B cell (primary cell): ENCODE measurements around the gene STARD3NL. TPM values are rescaled to one million over a fixed set of nuclear protein-coding genes. Genes with fewer than 3 reads are reported as not detected.
"Not testable (repeated sequence)": the region's sequence is repeated elsewhere in the genome, so short reads cannot be mapped to it uniquely, and the experiment has no call there.

Experiments
- ATAC-seq: fragments of 200-7000 bp; cut with Tn5 transposase; one replicate; pipeline ENCODE4 v1.10.0; 2021; ENCODE audit warnings: low read depth, mild to moderate bottlenecking, moderate number of reproducible peaks, moderate library complexity
- CTCF ChIA-PET: fragments of 350-600 bp; sonication (Branson Sonifier 250); formaldehyde crosslinking; loops from one replicate; lab custom pipeline; 2021; ENCODE audit warnings: antibody characterized with exemption, inconsistent platforms; lab: Charles Lee
- POLR2A ChIA-PET: fragments of 350-600 bp; sonication (Branson Sonifier 250); formaldehyde crosslinking; loops from one replicate; lab custom pipeline; 2021; ENCODE audit warnings: antibody characterized with exemption; lab: Charles Lee
- DNase-seq: peaks from one replicate; pipeline ENCODE4 v3.0.0; 2013
- H2AFZ ChIP-seq: 2 replicates; pipeline ENCODE4 v1.6.1; 2012; ENCODE audit warnings: mild to moderate bottlenecking, low read depth, low read length; ENCODE audit not compliant: insufficient read depth, poor library complexity, severe bottlenecking
- H3K27ac ChIP-seq, 2 donors: 1 replicate in 1 of 2; 2 replicates in 1 of 2; pipeline ENCODE4 v1.5.1; 2012 to 2013; ENCODE audit warnings: low read length in 2 of 2, mild to moderate bottlenecking in 2 of 2, moderate library complexity in 1 of 2
- H3K27me3 ChIP-seq, 4 experiments: fragments of 200-600 bp in 1 of 4; sonication (generic) in 1 of 4; replicated peaks in 1 of 4; 1 replicate in 2 of 4; 2 replicates in 2 of 4; pipeline versions ENCODE4 v1.6.1 to v1.7.0; 2013 to 2016; ENCODE audit warnings: low read length in 3 of 4, mild to moderate bottlenecking in 2 of 4, mixed read lengths in 1 of 4, moderate library complexity in 1 of 4; ENCODE audit not compliant: insufficient read depth in 4 of 4, control insufficient read depth in 3 of 4; ENCODE audit errors: control extremely low read depth in 1 of 4
- H3K36me3 ChIP-seq, 2 experiments: replicated peaks in 1 of 2; 1 replicate in 1 of 2; 2 replicates in 1 of 2; pipeline versions ENCODE4 v1.6.1 to v1.7.1; 2013; ENCODE audit warnings: low read length in 1 of 2; ENCODE audit not compliant: insufficient read depth in 2 of 2, control insufficient read depth in 1 of 2; ENCODE audit errors: control extremely low read depth in 1 of 2, extremely low read depth in 1 of 2
- H3K4me1 ChIP-seq, 2 donors: fragments of 200-600 bp in 1 of 2; sonication (generic) in 1 of 2; 1 replicate in 1 of 2; 2 replicates in 1 of 2; pipeline versions ENCODE4 v1.5.1 to v1.6.1; 2013 to 2017; ENCODE audit warnings: low read length in 2 of 2; ENCODE audit not compliant: control insufficient read depth in 2 of 2, insufficient read depth in 2 of 2
- H3K4me2 ChIP-seq: replicated peaks from 2 replicates; pipeline ENCODE3; 2012; ENCODE audit warnings: mild to moderate bottlenecking, low read depth, low read length; ENCODE audit not compliant: poor library complexity, severe bottlenecking
- H3K4me3 ChIP-seq, 5 experiments: fragments of 200-600 bp in 1 of 5; sonication (generic) in 1 of 5; 1 replicate in 3 of 5; 2 replicates in 2 of 5; pipeline versions ENCODE4 v1.5.1 to v1.7.0; 2011 to 2016; ENCODE audit warnings: low read length in 4 of 5, mild to moderate bottlenecking in 4 of 5, low read depth in 2 of 5, control low read depth in 1 of 5, moderate library complexity in 1 of 5; ENCODE audit not compliant: insufficient read depth in 1 of 5; ENCODE audit errors: control extremely low read depth in 1 of 5, extremely low read depth in 1 of 5
- H3K79me2 ChIP-seq: fragments of 200-600 bp; sonication (generic); one replicate; pipeline ENCODE4 v1.6.0; 2016; ENCODE audit warnings: low read length; ENCODE audit not compliant: control insufficient read depth, insufficient read depth
- H3K9ac ChIP-seq: fragments of 200-600 bp; sonication (generic); 2 replicates; pipeline ENCODE4 v1.6.1; 2017; ENCODE audit warnings: mild to moderate bottlenecking, low read length, moderate library complexity
- H3K9me3 ChIP-seq, 3 donors: one replicate each; pipeline versions ENCODE4 v1.6.1 to v1.7.1; 2013; ENCODE audit warnings: low read length in 2 of 3; ENCODE audit not compliant: control insufficient read depth in 2 of 3, insufficient read depth in 1 of 3; ENCODE audit errors: control extremely low read depth in 1 of 3
- H4K20me1 ChIP-seq: 2 replicates; pipeline ENCODE4 v1.6.0; 2012; ENCODE audit warnings: mild to moderate bottlenecking, low read length; ENCODE audit not compliant: insufficient read depth, control insufficient read depth, poor library complexity, severe bottlenecking
- H3K27ac Mint-ChIP-seq: one replicate; pipeline ENCODE4 v1.8.0; 2021; ENCODE audit warnings: mixed read lengths
- H3K27me3 Mint-ChIP-seq: one replicate; pipeline ENCODE4 v1.8.0; 2021; ENCODE audit warnings: mixed read lengths
- H3K4me1 Mint-ChIP-seq: one replicate; pipeline ENCODE4 v1.8.0; 2021; ENCODE audit warnings: mixed read lengths
- H3K4me3 Mint-ChIP-seq: one replicate; pipeline ENCODE4 v1.8.0; 2021; ENCODE audit warnings: mixed read lengths
- H3K9me3 Mint-ChIP-seq: one replicate; pipeline ENCODE4 v1.8.0; 2022; ENCODE audit warnings: mixed read lengths; ENCODE audit not compliant: insufficient read depth
- WGBS: methylation state at CpG from one replicate; pipeline ENCODE4 v1.1.5; 2013; ENCODE audit warnings: missing lambda C conversion rate; ENCODE audit not compliant: insufficient coverage; 5-methylcytosine and 5-hydroxymethylcytosine counted together
- intact Hi-C: fragments of 100-400 bp; cut with micrococcal nuclease; formaldehyde crosslinking; loops from one replicate; pipeline ENCODE4 v1.10.0; 2022
- polyA plus RNA-seq: library from polyadenylated mRNA; depleted of rRNA; stranded (reverse); fragments of >200 nt; gene quantifications from 2 replicates; pipeline ENCODE4 v1.2.3, GENCODE V29; 2012
- total RNA-seq, 2 donors: library from RNA; stranded (reverse); fragments of 120-200 nt in 1 of 2; gene quantifications; 1 replicate in 1 of 2; 2 replicates in 1 of 2; pipeline versions ENCODE4 v1.2.3 to v1.2.4, GENCODE V29; 2013 to 2022

Gene STARD3NL
- total and polyA plus RNA-seq, 2 donors (not counting 1 experiment from before 2014, with no cell fraction given), result 13.4 to 24.5 TPM

- H3K4me1 Mint-ChIP-seq, ATAC-seq, CTCF ChIA-PET: not testable (repeated sequence)
Measured at GRCh38 chr7:38264602-38265001, 86.6 kb downstream of the STARD3NL start.

GRCh38 chr7:38265958-38266357, 87.9 kb downstream of the STARD3NL start:
- H3K27me3 ChIP-seq, H3K4me1 ChIP-seq, H3K4me1 Mint-ChIP-seq, H3K36me3 ChIP-seq, H3K27me3 Mint-ChIP-seq, H2AFZ ChIP-seq, CTCF ChIA-PET, H3K79me2 ChIP-seq, ATAC-seq, H3K27ac Mint-ChIP-seq, H4K20me1 ChIP-seq, H3K4me3 ChIP-seq, H3K4me3 Mint-ChIP-seq, POLR2A ChIA-PET, H3K27ac ChIP-seq, H3K9me3 Mint-ChIP-seq, H3K9me3 ChIP-seq, DNase-seq, intact Hi-C loops, H3K4me2 ChIP-seq, H3K9ac ChIP-seq: not testable (repeated sequence)
- no CpG with 5 or more reads among the region's 3 CpGs for WGBS

More at GRCh38 chr7:38264602-38265001, 86.6 kb downstream of the STARD3NL start:
- H4K20me1 ChIP-seq, H3K4me3 Mint-ChIP-seq, H3K9ac ChIP-seq, intact Hi-C loops, H2AFZ ChIP-seq, POLR2A ChIA-PET, H3K36me3 ChIP-seq, H3K9me3 ChIP-seq, H3K4me3 ChIP-seq, H3K27me3 Mint-ChIP-seq, H3K4me1 ChIP-seq, H3K79me2 ChIP-seq, DNase-seq, H3K9me3 Mint-ChIP-seq, H3K27ac ChIP-seq, H3K27me3 ChIP-seq, H3K4me2 ChIP-seq, H3K27ac Mint-ChIP-seq: not testable (repeated sequence)
- WGBS, result no CpG with 5 or more reads among the region's 1 CpG

- H3K27me3 Mint-ChIP-seq, ATAC-seq, H3K4me3 Mint-ChIP-seq, H3K27me3 ChIP-seq, H3K27ac ChIP-seq, H3K4me1 ChIP-seq, H3K4me2 ChIP-seq, intact Hi-C loops, H3K36me3 ChIP-seq, POLR2A ChIA-PET, DNase-seq, H2AFZ ChIP-seq, H3K9ac ChIP-seq, H3K9me3 Mint-ChIP-seq, H3K27ac Mint-ChIP-seq, H3K4me1 Mint-ChIP-seq, H3K79me2 ChIP-seq, H3K9me3 ChIP-seq, H3K4me3 ChIP-seq, H4K20me1 ChIP-seq, CTCF ChIA-PET: not testable (repeated sequence)
- WGBS, result 73% methylated on average over 3 of the region's 4 CpGs
Measured at GRCh38 chr7:38269704-38270346, 91.8 kb downstream of the STARD3NL start.

DNA sequence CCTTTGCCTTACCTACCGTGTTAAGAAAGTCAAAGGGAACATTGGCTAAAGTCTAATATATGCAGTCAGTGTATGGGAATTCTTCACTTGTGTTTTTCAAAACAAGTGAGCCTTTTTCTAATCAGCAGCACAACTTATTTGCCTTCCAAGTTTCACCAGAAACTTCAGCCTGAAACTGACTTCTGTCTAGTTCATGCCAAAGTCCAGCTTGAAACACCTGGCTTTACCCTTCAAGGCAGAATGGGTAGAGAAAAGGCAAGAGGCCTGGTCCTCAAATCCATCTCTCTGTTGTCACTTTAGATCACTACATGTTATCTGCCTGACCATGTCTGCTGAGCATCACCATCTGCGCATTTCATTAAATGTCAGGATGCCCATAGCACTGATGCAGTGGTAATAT, 92.4 kb downstream of the STARD3NL start:
- H3K4me1 ChIP-seq, H3K36me3 ChIP-seq, H3K9me3 Mint-ChIP-seq, H3K4me3 ChIP-seq, ATAC-seq, H3K9me3 ChIP-seq, H3K79me2 ChIP-seq, intact Hi-C loops, H3K4me2 ChIP-seq, POLR2A ChIA-PET, H2AFZ ChIP-seq, H3K9ac ChIP-seq, H3K27me3 Mint-ChIP-seq, H3K27ac Mint-ChIP-seq, DNase-seq, H3K4me1 Mint-ChIP-seq, H3K27me3 ChIP-seq, CTCF ChIA-PET, H4K20me1 ChIP-seq, H3K4me3 Mint-ChIP-seq, H3K27ac ChIP-seq: not testable (repeated sequence)
- no CpG with 5 or more reads among the region's 2 CpGs for WGBS
